Ureter (tissue), 1 donor: ENCODE results near the gene LPAR2. TPM values are rescaled to one million over a fixed set of nuclear protein-coding genes. Genes with fewer than 3 reads are reported as not detected.

Experiments
- DNase-seq: peaks from one replicate; pipeline ENCODE4 v3.0.0-alpha.2; 2020; ENCODE audit warnings: low spot score
- total RNA-seq: library from RNA; stranded (reverse); gene quantifications from one replicate; pipeline ENCODE4 v1.2.4, GENCODE V29; 2023
- donor health status: DM: yes; HTN: yes; CAD: no.

The LPAR2 gene
- total RNA-seq, 1 donor from 2014 or later: 28.6 TPM

- no peak for DNase-seq
Observed at GRCh38 chr19:19653597-19654147, 25.7 kb upstream of the LPAR2 start.

- DNase-seq: no peak
Observed at GRCh38 chr19:19652482-19653295, 24.7 kb upstream of the LPAR2 start.

DNA sequence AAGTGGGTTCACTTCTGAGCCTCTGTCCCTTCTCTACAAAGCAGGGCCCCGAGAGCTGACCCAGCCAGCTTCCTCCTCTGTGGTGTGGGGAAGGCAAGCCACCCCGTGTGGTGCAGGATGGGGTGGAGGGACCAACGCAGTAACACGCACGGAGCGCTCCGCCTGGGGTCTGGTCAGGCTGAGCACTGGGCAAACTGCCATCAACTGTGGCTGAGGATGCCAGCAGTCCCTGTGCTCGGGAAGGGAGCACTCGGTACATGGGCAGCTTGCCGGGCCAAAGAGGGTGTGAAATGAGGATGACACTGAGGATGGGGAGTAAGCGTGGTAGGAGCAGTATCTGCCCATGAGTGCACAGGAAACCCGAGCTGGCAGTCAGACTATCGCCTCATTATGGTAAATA is 23.1 kb upstream of the LPAR2 start:
- no peak for DNase-seq

DNA sequence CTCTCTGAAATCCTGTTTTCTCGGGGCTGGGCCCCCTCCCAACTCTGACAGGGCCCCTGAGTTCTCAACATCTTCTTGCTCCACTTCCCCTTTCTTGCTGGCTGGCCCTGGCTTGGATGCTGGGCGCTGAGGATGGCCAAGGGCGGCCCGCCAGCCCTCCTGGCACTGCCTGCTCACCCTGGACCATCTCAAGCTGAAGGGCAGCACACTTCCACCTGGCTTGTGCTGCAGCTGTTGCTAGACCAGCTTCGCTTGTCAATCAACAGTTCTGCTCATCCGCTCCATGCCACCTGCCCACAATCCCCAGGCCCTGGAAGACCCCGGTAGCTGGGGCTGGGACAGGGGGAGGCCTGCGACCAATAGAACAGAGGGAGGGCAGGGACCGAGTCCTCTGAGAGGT is 22.3 kb upstream of the LPAR2 start:
- DNase-seq: no peak

GRCh38 chr19:19649580-19649995 is 21.6 kb upstream of the LPAR2 start:
- no peak for DNase-seq

- DNase-seq: no peak
Observed at GRCh38 chr19:19649155-19649554, 21.1 kb upstream of the LPAR2 start.

GRCh38 chr19:19647037-19647835 is 19.2 kb upstream of the LPAR2 start:
- DNase-seq: no peak

GRCh38 chr19:19645233-19645870 is 17.3 kb upstream of the LPAR2 start:
- no peak for DNase-seq

DNA sequence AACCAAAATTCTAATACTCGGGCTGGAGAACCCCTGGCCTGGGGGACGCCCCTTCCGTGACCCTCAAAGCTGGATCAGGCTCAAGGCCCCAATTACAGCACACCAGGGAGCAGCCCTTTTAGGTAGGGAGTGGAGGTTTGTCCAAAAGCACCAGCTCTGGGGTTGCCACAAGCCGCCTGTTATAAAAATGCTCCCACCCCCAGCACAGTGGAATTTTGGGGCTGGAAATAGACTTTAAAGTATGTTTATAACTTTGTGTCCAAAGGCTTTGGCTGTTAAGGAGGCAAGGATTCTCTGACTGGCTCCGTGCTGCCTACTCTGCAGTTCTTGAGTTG is 16.0 kb upstream of the LPAR2 start:
- DNase-seq: no peak

DNA sequence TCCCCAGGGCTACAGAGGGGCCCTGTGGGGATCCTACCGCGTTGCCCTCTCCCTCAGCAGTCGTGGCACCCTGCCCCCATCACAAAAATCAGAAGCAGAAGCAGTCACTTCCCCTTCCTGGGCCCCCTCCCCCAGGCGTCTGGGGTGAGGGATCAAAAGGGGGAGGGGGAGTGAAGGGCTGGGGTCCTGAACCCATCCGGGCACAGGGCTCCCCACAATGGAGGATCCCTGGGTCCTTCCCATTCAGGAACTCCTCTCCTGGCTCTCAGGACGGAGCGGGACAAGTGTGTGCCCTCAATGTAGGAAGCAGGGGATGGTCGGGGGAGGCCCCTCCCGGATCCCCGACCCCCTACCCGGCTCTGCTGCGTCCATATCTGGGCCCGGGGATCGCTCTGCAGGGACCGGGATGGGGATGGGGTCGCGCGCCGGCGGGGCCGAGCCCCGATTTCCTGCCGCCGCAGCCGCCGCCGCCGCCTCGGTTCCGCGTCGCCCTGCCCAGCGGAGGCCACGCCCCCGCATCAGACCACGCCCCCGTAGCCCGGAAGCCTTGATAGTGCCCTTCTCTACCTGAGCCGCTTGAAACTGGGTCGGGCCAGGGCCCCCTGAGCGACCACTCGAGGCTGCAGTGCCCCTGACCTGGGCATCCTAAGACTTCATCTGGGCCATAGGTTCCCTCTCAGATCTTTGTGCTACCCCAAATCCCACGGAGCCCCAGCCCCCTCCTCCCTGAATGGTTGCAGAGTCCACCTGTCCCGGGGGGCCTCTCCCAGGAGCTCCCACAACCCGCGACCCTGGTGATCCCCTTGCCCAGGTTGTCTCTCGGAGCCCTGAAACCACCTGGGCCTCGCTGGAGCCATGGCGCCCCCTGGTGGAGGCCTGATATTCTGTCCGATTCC is 15.4 kb upstream of the LPAR2 start, which contains the start of gene GMIP:
Gene GMIP, minus strand, starts transcription at position 500 of the 896 bp plus-strand sequence. Its CDS starts 128 bp downstream, at position 372.
- DNase-seq: peak; percentile 84

GRCh38 chr19:19642506-19643157 is 14.6 kb upstream of the LPAR2 start:
- no peak for DNase-seq

DNA sequence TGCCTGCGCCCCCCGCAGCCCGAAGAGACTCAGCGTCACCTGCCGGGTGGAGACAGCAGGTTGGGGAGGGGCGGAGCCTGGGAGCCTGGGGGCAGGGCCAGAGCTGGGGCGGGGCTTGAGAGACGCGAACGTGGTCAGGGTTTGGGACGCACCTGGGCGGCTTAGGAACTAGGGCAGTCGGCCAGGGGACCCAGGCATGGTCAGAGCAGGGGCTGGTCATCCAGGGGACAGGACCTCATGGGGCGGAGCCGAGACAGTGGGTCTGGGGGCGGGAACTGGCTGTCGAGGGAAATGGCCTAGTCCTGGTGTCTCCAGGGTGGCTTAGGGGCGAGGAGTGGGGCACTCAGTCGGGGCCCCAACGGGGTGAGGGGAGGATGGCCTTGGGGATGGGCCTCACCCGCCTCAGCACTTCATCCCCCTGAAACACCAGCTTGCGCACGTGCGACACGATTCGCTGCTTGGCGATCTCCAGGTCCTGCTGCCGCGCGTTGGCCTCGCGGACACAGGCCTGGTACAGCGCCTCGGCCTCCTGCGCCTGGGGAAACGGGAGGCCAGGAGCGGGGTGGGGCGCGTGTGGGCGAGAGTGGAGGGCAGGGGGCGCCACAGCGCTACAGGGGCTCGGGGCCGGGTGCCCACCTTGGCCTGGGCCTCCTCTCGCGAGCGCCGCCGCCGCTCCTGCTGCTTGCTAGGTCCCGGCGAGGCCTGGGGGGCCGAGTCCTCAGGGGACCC is 9.7 kb upstream of the LPAR2 start:
- no peak for DNase-seq

DNA sequence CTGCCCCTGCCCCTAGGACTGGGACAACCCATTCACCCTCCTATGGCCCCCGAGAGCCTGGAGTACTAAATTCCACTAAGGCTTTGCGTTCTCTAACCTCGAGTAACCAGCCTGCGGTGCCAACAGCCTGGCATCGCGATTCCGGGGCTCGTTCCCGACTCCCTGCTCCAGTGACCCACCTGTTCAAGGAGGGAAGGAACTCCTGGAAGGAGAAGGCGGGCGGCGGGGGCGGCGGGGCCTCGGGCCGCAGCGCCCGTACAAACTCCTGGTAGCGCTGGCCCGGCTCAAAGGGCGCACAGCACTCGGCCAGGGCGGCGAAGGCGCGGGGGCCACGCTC is 9.1 kb upstream of the LPAR2 start:
- no peak for DNase-seq

- DNase-seq: no peak
Observed at GRCh38 chr19:19636573-19637185, 8.7 kb upstream of the LPAR2 start.

GRCh38 chr19:19635313-19635702 is 7.3 kb upstream of the LPAR2 start:
- DNase-seq: no peak

DNA sequence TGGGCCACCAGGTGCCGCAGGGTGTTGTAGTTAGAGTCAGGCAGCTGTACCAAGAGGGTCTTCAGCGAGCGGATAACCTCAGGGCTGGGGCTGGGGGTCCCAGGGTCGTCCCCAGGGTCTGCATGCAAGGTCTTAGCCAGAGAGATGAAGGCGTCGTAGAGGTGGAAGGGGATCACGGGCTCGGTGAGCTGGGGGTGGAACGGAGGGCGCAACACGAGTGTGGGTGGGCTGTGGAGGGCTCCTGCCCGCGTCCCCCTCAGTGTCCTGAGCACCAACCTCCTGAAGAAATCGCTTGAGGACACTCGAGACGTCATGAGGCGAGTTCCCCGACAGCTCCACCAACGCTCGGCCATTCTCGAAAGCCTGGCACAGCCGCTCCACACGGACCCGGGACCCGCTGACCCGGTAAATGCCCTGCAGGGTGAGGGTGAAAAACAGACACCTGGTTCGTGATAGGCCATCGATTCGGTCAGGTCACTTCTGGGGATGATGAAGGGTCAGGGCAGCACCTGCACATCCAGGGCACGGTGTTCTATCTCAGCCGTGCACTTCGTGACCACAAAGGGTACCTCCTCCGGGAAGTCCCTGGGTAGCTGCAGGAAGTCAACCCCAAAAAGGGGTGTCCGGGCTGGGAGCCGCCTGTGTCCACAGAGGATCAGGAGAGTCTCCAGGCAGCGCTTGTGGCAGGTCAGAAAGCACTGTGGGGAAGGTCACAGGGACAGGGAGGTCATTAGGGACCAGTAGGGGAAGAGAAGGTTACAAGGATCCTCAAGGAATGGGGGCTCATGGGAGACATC is 6.7 kb upstream of the LPAR2 start:
- DNase-seq: no peak

DNA sequence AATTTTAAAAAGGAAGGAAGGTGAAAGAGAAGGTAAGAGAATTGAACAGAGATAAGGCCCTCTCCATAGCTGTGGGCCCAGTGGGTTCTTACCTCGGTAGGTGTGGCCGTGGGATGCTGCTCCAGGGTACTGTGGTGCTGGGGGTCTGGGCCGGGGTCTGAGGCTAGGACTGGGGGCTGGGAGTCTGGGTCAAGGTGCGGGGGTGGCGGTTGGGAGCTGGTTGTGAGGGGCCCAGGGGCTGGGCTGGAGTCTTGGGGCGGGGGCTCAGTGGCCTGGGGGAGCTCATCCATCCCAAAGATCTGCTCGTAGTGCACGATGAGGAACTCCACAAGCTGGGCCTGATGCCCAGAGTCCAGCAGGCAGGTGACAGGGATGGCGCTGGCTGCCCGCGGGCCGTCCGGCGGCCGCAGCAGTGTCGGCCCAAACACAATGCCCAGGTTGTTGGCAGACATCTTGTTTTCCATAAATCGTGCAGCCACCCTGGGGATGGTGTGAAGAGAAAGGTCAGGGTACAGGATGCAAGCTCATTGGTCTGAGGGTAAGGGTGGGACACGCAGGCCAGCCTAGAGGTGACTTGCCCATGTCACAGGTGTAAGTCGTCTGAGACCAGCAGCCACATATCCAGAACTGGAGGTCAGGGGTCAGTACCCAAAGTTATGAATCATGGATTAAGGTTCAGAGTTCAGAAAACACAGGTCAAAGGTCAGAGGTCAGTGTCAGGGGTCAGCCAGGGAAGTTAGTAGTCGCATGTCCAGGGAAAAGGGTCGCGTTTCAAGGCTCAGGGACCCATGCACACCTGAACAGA is 5.9 kb upstream of the LPAR2 start:
- DNase-seq: no peak

- DNase-seq: no peak
Observed at GRCh38 chr19:19632661-19633060, 4.6 kb upstream of the LPAR2 start.
